Right forelimb (tissue), 1 donor: ENCODE measurements around the gene PLN.

ENCODE experiments used
- DNase-seq: peaks from one replicate; pipeline ENCODE4 v3.0.0-alpha.2; 2018

The PLN gene

GRCh38 chr6:118548136-118548535 is at the start of gene PLN:
Gene PLN, plus strand, starts transcription at chr6:118548296. Its CDS starts 10,626 bp downstream, at chr6:118558922.
- DNase-seq = no peak

- DNase-seq = no peak
These were observed 47.7 kb upstream of the PLN start for GRCh38 chr6:118500130-118501015.

GRCh38 chr6:118501099-118501498 is 47.0 kb upstream of the PLN start:
- DNase-seq = no peak

GRCh38 chr6:118501765-118502164 is 46.3 kb upstream of the PLN start:
- no peak for DNase-seq

GRCh38 chr6:118502169-118502568 is 45.9 kb upstream of the PLN start:
- no peak for DNase-seq

GRCh38 chr6:118504611-118505010 is 43.5 kb upstream of the PLN start:
- DNase-seq = no peak

- DNase-seq = no peak
These were observed 42.4 kb upstream of the PLN start for GRCh38 chr6:118505656-118506055.

GRCh38 chr6:118506071-118506638 is 41.9 kb upstream of the PLN start:
- no peak for DNase-seq

- DNase-seq = no peak
These were observed 40.5 kb upstream of the PLN start for GRCh38 chr6:118507636-118508035.

- DNase-seq = no peak
These were observed 39.0 kb upstream of the PLN start for GRCh38 chr6:118509009-118509617.

- DNase-seq = no peak
These were observed 36.0 kb upstream of the PLN start for GRCh38 chr6:118511930-118512715.

- no peak for DNase-seq
These were observed 33.4 kb upstream of the PLN start for GRCh38 chr6:118514689-118515088.

- DNase-seq = no peak
These were observed 25.7 kb upstream of the PLN start for GRCh38 chr6:118522422-118522821.

- DNase-seq = no peak
These were observed 24.9 kb upstream of the PLN start for GRCh38 chr6:118523216-118523615.

GRCh38 chr6:118524686-118525085 is 23.4 kb upstream of the PLN start:
- no peak for DNase-seq

GRCh38 chr6:118525913-118526780 is 21.9 kb upstream of the PLN start:
- DNase-seq = no peak

GRCh38 chr6:118528129-118528528 is 20.0 kb upstream of the PLN start:
- no peak for DNase-seq

GRCh38 chr6:118529756-118530155 is 18.3 kb upstream of the PLN start:
- no peak for DNase-seq

GRCh38 chr6:118530942-118531341 is 17.2 kb upstream of the PLN start:
- no peak for DNase-seq

GRCh38 chr6:118535176-118535844 is 12.8 kb upstream of the PLN start:
- no peak for DNase-seq

- DNase-seq = no peak
These were observed 11.6 kb upstream of the PLN start for GRCh38 chr6:118536478-118536877.

- DNase-seq = no peak
These were observed 10.5 kb upstream of the PLN start for GRCh38 chr6:118537574-118537973.
